ENCODE results near the gene SELENON. TPM values are rescaled to one million over a fixed set of nuclear protein-coding genes. Genes with fewer than 3 reads are reported as not detected.

Gene SELENON
- total and polyA plus RNA-seq, 9 of the 15 experiments (the other 6 are each of a cell fraction or from before 2014, with no cell fraction given), result 0.43 to 26.7 (median 7.0) TPM

GRCh38 chr1:25765136-25765922 is 34.7 kb upstream of the SELENON start:
- BruUV-seq (replicated peaks), result no TSS peak
- no peaks in the 10 kb centered on the region; the same call in 1 of the 2 replicates for H3K9me3 ChIP-seq (replicated peaks; ENCODE audit: control insufficient read depth, insufficient read depth, low read depth, low read length)
- TF ChIP-seq RNF219 (CRISPR knock-in tag; IDR thresholded peaks at IDR 0.05), result no peak
- no peak for TF ChIP-seq SLC30A9 (CRISPR knock-in tag; IDR thresholded peaks at IDR 0.05)
- no peak for TF ChIP-seq NR1H2 (CRISPR knock-in tag; IDR thresholded peaks at IDR 0.05)
- no peak for TF ChIP-seq E2F4 (CRISPR knock-in tag; IDR thresholded peaks at IDR 0.05; ENCODE audit: low read depth)
- TF ChIP-seq TGIF2 (CRISPR knock-in tag; IDR thresholded peaks at IDR 0.05), result no peak
- TF ChIP-seq USF2 (CRISPR knock-in tag; IDR thresholded peaks at IDR 0.05), result peak; percentile 27
- no peak for TF ChIP-seq CHD4 (IDR thresholded peaks at IDR 0.05; ENCODE audit: insufficient read depth, insufficient replicate concordance, low read depth, low read length, poor library complexity, severe bottlenecking)
- TF ChIP-seq CBX2 (IDR thresholded peaks at IDR 0.05; ENCODE audit: insufficient read depth, low read length, poor library complexity, severe bottlenecking), result no peak
- TF ChIP-seq GTF2E2 (tag; IDR thresholded peaks at IDR 0.05), result no peak
- TF ChIP-seq DACH1 (IDR thresholded peaks at IDR 0.05; ENCODE audit: partially characterized antibody), result no peak
- TF ChIP-seq TFAP4 (CRISPR knock-in tag; IDR thresholded peaks at IDR 0.05; ENCODE audit: borderline replicate concordance), result 0 out of 2 replicates have a peak, but pooled peaks have one; percentile 23

More at GRCh38 chr1:25765136-25765922, 34.7 kb upstream of the SELENON start:
- Histone ChIP-seq H3K9me1 (ENCODE audit: control insufficient read depth, insufficient read depth, low read length) (no peaks in the 10 kb centered on the region), H4K20me1 (replicated peaks; ENCODE audit: control insufficient read depth, insufficient read depth, low read length) (0 out of 2 replicates have a peak, but pooled peaks cover 9% of the 10 kb centered on the region), H3K36me3 (ENCODE audit: control insufficient read depth, insufficient read depth, low read length) (no peaks in the 10 kb centered on the region), H3K27me3 (ENCODE audit: control insufficient read depth in 2 of 2, insufficient read depth in 2 of 2, low read length in 2 of 2) (peaks cover 0 to 10% of the 10 kb centered on the region in 2 experiments; a peak in 2 of 5 replicates), H3K4me2 (ENCODE audit: insufficient read depth, low read length) (no peak overlapping the region), H2AFZ (ENCODE audit: low read depth, low read length) (peak overlapping the region; percentile 40), H3K4me1 (replicated peaks in 1 of 2; ENCODE audit: control insufficient read depth in 2 of 2, insufficient read depth in 2 of 2, low read length in 2 of 2) (peaks cover 19 to 20% of the 10 kb centered on the region in 2 experiments), H3K79me2 (ENCODE audit: control insufficient read depth, insufficient read depth, low read length) (no peaks in the 10 kb centered on the region), H3K9ac (ENCODE audit: insufficient read depth in 1 of 2, low read depth in 2 of 2, low read length in 2 of 2) (peak overlapping the region in 1 of 2 experiments; percentile 43; a peak in 1 of 4 replicates), H3K4me3 (no peak overlapping the region), H3K27ac (ENCODE audit: extremely low read depth, low read depth, low read length) (no peak overlapping the region)
- DNase-seq (ENCODE audit: extremely low read depth in 1 of 4, low spot score in 3 of 4) (no peak), FAIRE-seq (no peak), ATAC-seq (no peak)
- in situ Hi-C loops (cut with MboI) (no loop called here), intact Hi-C loops (cut with micrococcal nuclease) (no loop called here)
- 36% methylated on average over 8 of the region's 8 CpGs for WGBS (ENCODE audit: insufficient coverage, low coverage, missing lambda C conversion rate)
- ChIA-PET CTCF (ENCODE audit: low intra/inter-chr PET ratio) (no interaction called here), POLR2A (interaction anchor here (0.6 to 1.4 kb wide), 5 partner anchors 8 to 54 kb away, joined by 3 to 6 read pairs (median 3); no protein-coding TSS in a partner anchor)

Data from K562 (cell line).